Neural crest cell (in vitro differentiated cells): ENCODE measurements around the gene PDIA2. TPM values are rescaled to one million over a fixed set of nuclear protein-coding genes. Genes with fewer than 3 reads are reported as not detected.
"Not testable (repeated sequence)": the region's sequence is repeated elsewhere in the genome, so short reads cannot be mapped to it uniquely, and the experiment has no call there.

Source experiments
- DNase-seq: peaks from one replicate; pipeline ENCODE4 v3.0.0; 2021; ENCODE audit warnings: low read depth, mixed read lengths, low spot score
- H3K27ac Mint-ChIP-seq: one replicate; pipeline ENCODE4 v1.8.0; 2021; ENCODE audit warnings: mild to moderate bottlenecking, mixed read lengths; ENCODE audit not compliant: unreplicated experiment
- H3K27me3 Mint-ChIP-seq: 2 replicates; pipeline ENCODE4 v1.8.0; 2021; ENCODE audit warnings: low read depth, mild to moderate bottlenecking, mixed read lengths
- H3K36me3 Mint-ChIP-seq: 2 replicates; pipeline ENCODE4 v1.8.0; 2021; ENCODE audit warnings: low read depth, mild to moderate bottlenecking, mixed read lengths
- H3K4me1 Mint-ChIP-seq: 2 replicates; pipeline ENCODE4 v1.8.0; 2021; ENCODE audit warnings: mixed read lengths
- H3K4me3 Mint-ChIP-seq: one replicate; pipeline ENCODE4 v1.8.0; 2021; ENCODE audit warnings: mild to moderate bottlenecking, mixed read lengths
- H3K9me3 Mint-ChIP-seq: 2 replicates; pipeline ENCODE4 v1.8.0; 2021; ENCODE audit warnings: mixed read lengths
- CTCF ChIP-seq: fragments of 200-600 bp; sonication (generic); conservative IDR thresholded peaks from 2 replicates; pipeline ENCODE4 v1.5.0; 2021; ENCODE audit warnings: antibody characterized with exemption, mild to moderate bottlenecking
- total RNA-seq: library from RNA; stranded (reverse); gene quantifications from 2 replicates; pipeline ENCODE4 v1.2.1, GENCODE V29; 2021

The PDIA2 gene
- total RNA-seq, 1 donor from 2014 or later = 1.4 TPM

- no peaks in the 10 kb centered on the region for H3K9me3 Mint-ChIP-seq
- H3K4me3 Mint-ChIP-seq = no peak overlapping the region
- no peak for TF ChIP-seq CTCF
- H3K27me3 Mint-ChIP-seq = no peaks in the 10 kb centered on the region
- H3K36me3 Mint-ChIP-seq = peaks cover 9% of the 10 kb centered on the region
- no peak overlapping the region for H3K27ac Mint-ChIP-seq
- H3K4me1 Mint-ChIP-seq = no peaks in the 10 kb centered on the region
- no peak for DNase-seq
Measured at GRCh38 chr16:253833-254232, 29.1 kb upstream of the PDIA2 start.

- Mint-ChIP-seq H3K4me1 (no peaks in the 10 kb centered on the region), H3K27ac (no peak overlapping the region), H3K4me3 (no peak overlapping the region), H3K9me3 (no peaks in the 10 kb centered on the region), H3K36me3 (peaks cover 9% of the 10 kb centered on the region), H3K27me3 (no peaks in the 10 kb centered on the region)
- TF ChIP-seq CTCF = no peak
- DNase-seq = no peak
Measured at GRCh38 chr16:254461-254860, 28.5 kb upstream of the PDIA2 start.

- Mint-ChIP-seq H3K4me3 (no peak overlapping the region), H3K36me3 (peaks cover 8% of the 10 kb centered on the region), H3K27me3 (no peaks in the 10 kb centered on the region), H3K27ac (no peak overlapping the region), H3K4me1 (no peaks in the 10 kb centered on the region), H3K9me3 (no peaks in the 10 kb centered on the region)
- no peak for DNase-seq
- no peak for TF ChIP-seq CTCF
Measured at GRCh38 chr16:255183-255582, 27.8 kb upstream of the PDIA2 start.

GRCh38 chr16:258091-258490, 24.9 kb upstream of the PDIA2 start:
- not testable (repeated sequence) for H3K4me3 Mint-ChIP-seq, H3K4me1 Mint-ChIP-seq, DNase-seq, H3K27me3 Mint-ChIP-seq, H3K27ac Mint-ChIP-seq, H3K36me3 Mint-ChIP-seq, H3K9me3 Mint-ChIP-seq

GRCh38 chr16:259226-259625, 23.7 kb upstream of the PDIA2 start:
- Mint-ChIP-seq H3K36me3 (peaks cover 6% of the 10 kb centered on the region), H3K27me3 (no peaks in the 10 kb centered on the region), H3K4me1 (no peaks in the 10 kb centered on the region), H3K27ac (no peak overlapping the region), H3K9me3 (no peaks in the 10 kb centered on the region), H3K4me3 (no peak overlapping the region)
- TF ChIP-seq CTCF = no peak
- DNase-seq = no peak

- H3K36me3 Mint-ChIP-seq = peaks cover 6% of the 10 kb centered on the region
- H3K27me3 Mint-ChIP-seq = no peaks in the 10 kb centered on the region
- no peak for DNase-seq
- H3K4me1 Mint-ChIP-seq = no peaks in the 10 kb centered on the region
- TF ChIP-seq CTCF = no peak
- no peaks in the 10 kb centered on the region for H3K9me3 Mint-ChIP-seq
- no peak overlapping the region for H3K27ac Mint-ChIP-seq
- no peak overlapping the region for H3K4me3 Mint-ChIP-seq
Measured at GRCh38 chr16:259814-260253, 23.1 kb upstream of the PDIA2 start.
